Liver (tissue), 9 donors: Measurements from ENCODE around the gene MIA3. TPM values are rescaled to one million over a fixed set of nuclear protein-coding genes. Genes with fewer than 3 reads are reported as not detected.

ENCODE experiments used
- DNase-seq: peaks from one replicate; pipeline ENCODE4 v3.0.0-alpha.2; 2017; ENCODE audit warnings: low spot score
- H3K27ac ChIP-seq, 2 donors: one replicate each; pipeline ENCODE4 v1.7.0; 2013; ENCODE audit warnings: inconsistent platforms in 2 of 2, low read length in 2 of 2, control low read depth in 1 of 2, low read depth in 1 of 2, mild to moderate bottlenecking in 1 of 2
- H3K27me3 ChIP-seq, 4 donors: one replicate each; pipeline versions ENCODE4 v1.6.1 to v1.7.0; 2013; ENCODE audit warnings: low read length in 3 of 4, inconsistent platforms in 1 of 4, mild to moderate bottlenecking in 1 of 4, moderate library complexity in 1 of 4; ENCODE audit not compliant: control insufficient read depth in 4 of 4, insufficient read depth in 4 of 4
- H3K36me3 ChIP-seq, 4 donors: one replicate each; pipeline versions ENCODE4 v1.6.1 to v1.7.0; 2013; ENCODE audit warnings: low read length in 3 of 4, mild to moderate bottlenecking in 3 of 4, low read depth in 1 of 4, moderate library complexity in 1 of 4; ENCODE audit not compliant: control insufficient read depth in 4 of 4, insufficient read depth in 3 of 4
- H3K4me1 ChIP-seq, 4 donors: one replicate each; pipeline versions ENCODE4 v1.6.1 to v1.7.0; 2013; ENCODE audit warnings: low read length in 3 of 4, mild to moderate bottlenecking in 3 of 4, moderate library complexity in 1 of 4; ENCODE audit not compliant: control insufficient read depth in 4 of 4, insufficient read depth in 4 of 4
- H3K4me3 ChIP-seq, 3 donors: one replicate each; pipeline versions ENCODE4 v1.6.1 to v1.7.0; 2013; ENCODE audit warnings: low read length in 3 of 3, control low read depth in 1 of 3, low read depth in 1 of 3, mild to moderate bottlenecking in 1 of 3
- H3K9ac ChIP-seq, 2 donors: one replicate each; pipeline ENCODE4 v1.7.0; 2013; ENCODE audit warnings: low read length in 2 of 2, mild to moderate bottlenecking in 2 of 2, moderate library complexity in 2 of 2, control low read depth in 1 of 2, low read depth in 1 of 2
- H3K9me3 ChIP-seq, 4 donors: one replicate each; pipeline versions ENCODE4 v1.6.1 to v1.7.0; 2013; ENCODE audit warnings: low read length in 3 of 4; ENCODE audit not compliant: control insufficient read depth in 4 of 4
- ATF3 ChIP-seq: IDR thresholded peaks from 2 replicates; pipeline ENCODE4 v1.6.1; 2016; ENCODE audit warnings: antibody characterized with exemption
- FOXA1 ChIP-seq: IDR thresholded peaks from 2 replicates; pipeline ENCODE4 v1.6.1; 2016; ENCODE audit warnings: antibody characterized with exemption
- FOXA2 ChIP-seq: IDR thresholded peaks from 2 replicates; pipeline ENCODE4 v1.6.1; 2016; ENCODE audit warnings: antibody characterized with exemption
- GABPA ChIP-seq, 2 donors: IDR thresholded peaks in 1 of 2; conservative IDR thresholded peaks in 1 of 2; 2 replicates each; pipeline ENCODE4 v1.6.1; 2016; ENCODE audit warnings: antibody characterized with exemption in 2 of 2, mild to moderate bottlenecking in 1 of 2, moderate library complexity in 1 of 2
- HNF4A ChIP-seq, 2 donors: conservative IDR thresholded peaks; 2 replicates each; pipeline ENCODE4 v1.6.1; 2016; ENCODE audit warnings: antibody characterized with exemption in 2 of 2, mild to moderate bottlenecking in 2 of 2
- HNF4G ChIP-seq: IDR thresholded peaks from 2 replicates; pipeline ENCODE4 v1.6.1; 2016; ENCODE audit warnings: antibody characterized with exemption
- JUND ChIP-seq, 2 donors: IDR thresholded peaks; 2 replicates each; pipeline ENCODE4 v1.6.1; 2016; ENCODE audit warnings: antibody characterized with exemption in 2 of 2
- NR2F2 ChIP-seq: IDR thresholded peaks from 2 replicates; pipeline ENCODE4 v1.6.1; 2016; ENCODE audit warnings: antibody characterized with exemption
- RAD21 ChIP-seq, 2 donors: IDR thresholded peaks; 2 replicates each; pipeline ENCODE4 v1.6.1; 2016; ENCODE audit warnings: antibody characterized with exemption in 2 of 2, mild to moderate bottlenecking in 2 of 2
- REST ChIP-seq: IDR thresholded peaks from 2 replicates; pipeline ENCODE4 v1.6.1; 2016; ENCODE audit warnings: antibody characterized with exemption, mild to moderate bottlenecking
- RXRA ChIP-seq, 2 donors: IDR thresholded peaks; 2 replicates each; pipeline ENCODE4 v1.6.1; 2017 to 2018; ENCODE audit warnings: antibody characterized with exemption in 2 of 2, mild to moderate bottlenecking in 1 of 2
- SP1 ChIP-seq: IDR thresholded peaks from 2 replicates; pipeline ENCODE4 v1.6.1; 2018; ENCODE audit warnings: antibody characterized with exemption, mild to moderate bottlenecking
- TAF1 ChIP-seq: conservative IDR thresholded peaks from 2 replicates; pipeline ENCODE4 v1.6.1; 2016; ENCODE audit warnings: antibody characterized with exemption, mild to moderate bottlenecking
- YY1 ChIP-seq: IDR thresholded peaks from 2 replicates; pipeline ENCODE4 v1.6.1; 2016; ENCODE audit warnings: antibody characterized with exemption, mild to moderate bottlenecking
- ZBTB33 ChIP-seq: IDR thresholded peaks from 2 replicates; pipeline ENCODE4 v1.6.1; 2016; ENCODE audit warnings: antibody characterized with exemption
- WGBS: extraction: QIAGEN DNeasy Blood & Tissue Kit; methylation state at CpG from one replicate; pipeline ENCODE4 v1.1.7; 2013; 5-methylcytosine and 5-hydroxymethylcytosine counted together
- polyA plus RNA-seq, 2 donors: library from polyadenylated mRNA; stranded (reverse) in 1 of 2; unstranded in 1 of 2; fragments of 200-250 nt in 1 of 2; fragments of >200 nt in 1 of 2; fragmentation: Nextera tagmentation in 1 of 2; extraction: Ambion mirVana in 1 of 2; gene quantifications; one replicate each; pipeline versions ENCODE4 v1.2.1 to v1.2.3, GENCODE V29; 2013 to 2015
- total RNA-seq, 2 donors: library from RNA; depleted of rRNA; stranded (reverse); fragments of >200 nt; gene quantifications; one replicate each; pipeline ENCODE4 v1.2.3, GENCODE V29; 2014
- TF ChIP-seq, protein P1 (sequence below): IDR thresholded peaks from 2 replicates; pipeline ENCODE4 v1.6.1; 2016; ENCODE audit warnings: antibody characterized with exemption
- donor health status: healthy.
- donor health status: healthy.
- donor health status: healthy.
- donor health status: healthy.
- donor health status: healthy.

MIA3 gene
- total and polyA plus RNA-seq, 4 donors = 20.8 to 69.4 (median 32.1) TPM

DNA sequence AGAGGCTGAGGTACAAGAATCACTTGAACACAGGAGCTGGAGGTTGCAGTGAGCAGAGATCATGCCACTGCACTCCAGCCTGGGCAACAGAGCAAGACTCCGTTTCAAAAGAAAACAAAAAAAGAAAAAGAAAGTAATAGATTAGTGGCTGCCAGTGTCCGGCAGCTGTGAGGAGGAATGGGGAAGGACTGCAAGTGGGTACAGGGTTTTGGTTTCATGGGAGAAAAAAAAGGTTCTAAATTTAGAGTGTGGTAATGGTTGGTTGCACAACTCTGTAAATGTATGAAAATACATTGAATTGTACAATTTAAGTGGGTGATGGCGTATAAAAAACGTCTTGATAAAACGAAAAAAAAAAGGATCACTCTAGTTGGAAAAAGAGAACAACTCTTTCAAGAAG, 34.8 kb upstream of the MIA3 start:
- Histone ChIP-seq H3K4me1 (peaks cover 0 to 2% (median 0%) of the 10 kb centered on the region in 4 donors), H3K9me3 (no peaks in the 10 kb centered on the region), H3K27ac (no peak overlapping the region), H3K4me3 (no peak overlapping the region), H3K9ac (no peak overlapping the region), H3K27me3 (no peaks in the 10 kb centered on the region), H3K36me3 (peaks cover 3 to 10% (median 8%) of the 10 kb centered on the region in 4 donors)
- no peak for DNase-seq
- 83% methylated on average over 5 of the region's 5 CpGs for WGBS
- TF ChIP-seq JUND (IDR thresholded peaks at IDR 0.05) (no peak), RAD21 (IDR thresholded peaks at IDR 0.05) (no peak), SP1 (no peak), ATF3 (no peak), NR2F2 (no peak), HNF4G (no peak), YY1 (no peak), REST (no peak), FOXA2 (no peak), GABPA (IDR thresholded peaks at IDR 0.05 in 1 of 2, conservative IDR thresholded peaks at IDR 0.05 in 1 of 2) (no peak), RXRA (IDR thresholded peaks at IDR 0.05) (no peak), FOXA1 (no peak), HNF4A (conservative IDR thresholded peaks at IDR 0.05) (no peak), TAF1 (no peak)
- TF ChIP-seq, protein P1, sequence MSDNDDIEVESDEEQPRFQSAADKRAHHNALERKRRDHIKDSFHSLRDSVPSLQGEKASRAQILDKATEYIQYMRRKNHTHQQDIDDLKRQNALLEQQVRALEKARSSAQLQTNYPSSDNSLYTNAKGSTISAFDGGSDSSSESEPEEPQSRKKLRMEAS = no peak

GRCh38 chr1:222586842-222587241, 31.1 kb upstream of the MIA3 start:
- Histone ChIP-seq H3K27me3 (no peaks in the 10 kb centered on the region), H3K36me3 (peaks cover 3 to 10% (median 7%) of the 10 kb centered on the region in 4 donors), H3K9ac (no peak overlapping the region), H3K27ac (no peak overlapping the region), H3K9me3 (no peaks in the 10 kb centered on the region), H3K4me1 (peaks cover 8 to 15% (median 12%) of the 10 kb centered on the region in 4 donors), H3K4me3 (no peak overlapping the region)
- no peak for DNase-seq
- no peak for TF ChIP-seq REST
- TF ChIP-seq ZBTB33 = no peak
- TF ChIP-seq ATF3 = no peak
- no peak for TF ChIP-seq TAF1
- TF ChIP-seq GABPA (IDR thresholded peaks at IDR 0.05 in 1 of 2, conservative IDR thresholded peaks at IDR 0.05 in 1 of 2) = no peak
- TF ChIP-seq, protein P1 = no peak
- no peak for TF ChIP-seq FOXA2
- no peak for TF ChIP-seq NR2F2
- TF ChIP-seq HNF4G = no peak
- WGBS = 92% methylated on average over 2 of the region's 2 CpGs
